Panc1 (cell line): ENCODE results near the gene PLD3.

Experiments
- CTCF ChIP-seq: fragments of 450-650 bp; IDR thresholded peaks from 2 replicates; pipeline ENCODE4 v1.5.1; 2017; ENCODE audit warnings: mild to moderate bottlenecking
- POLR2AphosphoS5 ChIP-seq: IDR thresholded peaks from 2 replicates; pipeline ENCODE4 v1.6.1; 2012; ENCODE audit warnings: mild to moderate bottlenecking, low read depth, low read length, moderate library complexity
- REST ChIP-seq, 2 experiments: IDR thresholded peaks; 2 replicates each; pipeline ENCODE4 v1.6.1; 2011 to 2012; ENCODE audit warnings: low read depth in 2 of 2, control low read depth in 1 of 2, low read length in 1 of 2, mild to moderate bottlenecking in 1 of 2, moderate library complexity in 1 of 2; ENCODE audit not compliant: insufficient read depth in 1 of 2

- TF ChIP-seq CTCF = no peak
- no peak for TF ChIP-seq REST (IDR thresholded peaks at IDR 0.05; ENCODE audit: insufficient read depth in 1 of 2, low read depth in 2 of 2, low read length in 1 of 2)
- no peak for TF ChIP-seq POLR2AphosphoS5
These were observed 23.3 kb downstream of the PLD3 start for GRCh38 chr19:40371802-40372122.
